Left kidney (tissue), 2 donors: ENCODE measurements around the gene CCDC198. TPM values are rescaled to one million over a fixed set of nuclear protein-coding genes. Genes with fewer than 3 reads are reported as not detected.

Experiments used
- DNase-seq: peaks from one replicate; pipeline ENCODE4 v3.0.0-alpha.2; 2013
- polyA plus RNA-seq: library from polyadenylated mRNA; unstranded; fragments of 120-200 nt; gene quantifications from one replicate; pipeline ENCODE4 v1.2.1, GENCODE V29; 2013; ENCODE audit not compliant: insufficient read length

CCDC198 gene
- polyA plus RNA-seq, 1 donor, result 473 TPM

- no peak for DNase-seq
These were observed 22.7 kb downstream of the CCDC198 start for GRCh38 chr14:57470909-57471308.

DNA sequence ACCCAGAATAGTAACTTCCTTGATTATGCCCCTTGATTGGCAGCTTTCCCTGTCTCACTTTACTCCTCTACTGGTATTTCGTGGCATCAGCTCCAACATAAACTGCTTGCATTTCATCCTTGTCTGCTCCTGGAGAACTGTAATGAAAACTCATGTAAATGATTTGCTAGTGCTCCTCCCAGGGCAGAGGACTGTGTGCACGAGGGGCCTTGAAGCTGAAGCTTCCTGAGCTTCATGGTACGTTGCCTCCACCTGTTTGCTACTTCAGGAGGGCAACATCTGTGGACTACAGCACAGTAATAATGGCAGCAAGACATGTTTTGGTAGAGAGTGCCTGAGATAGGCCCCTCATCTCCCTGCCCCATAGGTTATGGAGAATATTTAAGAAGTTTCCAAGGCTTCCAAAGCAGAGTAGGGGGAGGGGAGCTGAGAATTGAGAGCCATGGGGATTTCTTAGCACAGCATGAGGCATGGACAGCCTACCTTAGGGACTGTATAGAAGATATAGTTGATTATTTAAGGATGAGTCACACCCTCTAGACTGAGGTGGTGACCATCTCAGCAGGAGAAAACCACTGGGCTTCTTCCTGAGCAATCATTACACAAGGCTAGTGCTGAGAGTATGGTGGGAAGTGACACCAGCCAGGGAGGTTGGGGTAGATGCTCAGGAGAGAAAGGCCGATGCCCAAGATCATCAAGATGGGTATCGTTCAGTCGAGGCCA is 29.5 kb downstream of the CCDC198 start:
- DNase-seq, result peak; percentile 30

- no peak for DNase-seq
These were observed 31.1 kb downstream of the CCDC198 start for GRCh38 chr14:57462551-57462950.

DNA sequence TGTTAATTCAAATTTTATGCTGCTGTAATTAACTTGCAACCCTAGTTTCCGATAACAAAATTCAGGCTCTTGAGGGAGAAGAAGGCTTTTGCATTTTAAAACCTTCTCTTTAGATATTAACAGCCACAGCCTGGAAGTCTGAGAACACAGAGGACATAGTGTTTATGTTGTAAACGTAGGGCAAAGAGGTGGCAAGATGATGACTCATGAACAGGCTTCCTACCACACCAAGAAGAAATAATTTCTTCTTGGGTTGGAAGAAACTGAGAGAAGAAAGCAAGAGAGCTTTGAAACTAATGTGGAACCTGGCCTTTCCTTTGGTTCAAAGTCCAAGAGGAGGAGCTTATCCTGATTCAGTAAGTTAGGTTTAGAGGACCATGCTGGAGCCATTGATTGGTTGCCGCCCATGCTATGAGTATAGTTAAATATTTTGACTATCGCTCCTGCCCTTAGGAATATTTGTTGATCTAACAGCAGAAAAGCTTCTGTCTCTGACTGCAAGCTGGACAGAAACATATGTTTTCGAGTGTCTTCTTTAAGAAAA is 31.8 kb downstream of the CCDC198 start:
- DNase-seq, result no peak

DNA sequence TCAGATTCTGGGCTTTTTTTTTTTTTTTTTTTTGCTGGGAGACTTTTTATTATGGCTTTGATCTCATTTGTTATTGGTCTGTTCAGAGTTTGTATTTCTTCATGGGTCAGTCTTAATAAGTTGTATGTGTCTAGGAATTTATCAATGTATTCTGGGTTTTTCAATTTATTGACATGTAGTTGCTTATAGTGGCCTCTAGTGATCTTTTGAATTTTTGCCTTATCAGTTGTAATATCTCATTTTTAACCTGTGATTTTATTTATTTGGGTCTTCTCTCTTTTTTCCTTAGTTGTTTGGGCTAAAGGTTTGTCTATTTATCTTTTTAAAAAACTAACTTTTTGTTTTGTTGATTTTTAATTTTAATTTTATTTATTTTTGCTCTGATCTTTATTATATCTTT is 57.7 kb downstream of the CCDC198 start:
- DNase-seq, result no peak

- no peak for DNase-seq
These were observed 72.7 kb downstream of the CCDC198 start for GRCh38 chr14:57420986-57421385.

- no peak for DNase-seq
These were observed 73.6 kb downstream of the CCDC198 start for GRCh38 chr14:57420033-57420432.

Other genes starting within 250 kb of the CCDC198 start
- 74.7 TPM for gene EXOC5, start 225.0 kb downstream of the CCDC198 start, polyA plus RNA-seq
- 65.8 TPM for gene AP5M1, start 224.9 kb downstream of the CCDC198 start, polyA plus RNA-seq
- gene NAA30, start 103.3 kb downstream of the CCDC198 start, polyA plus RNA-seq, result 33.8 TPM